Measurements from ENCODE around the gene PGAM2. TPM values are rescaled to one million over a fixed set of nuclear protein-coding genes. Genes with fewer than 3 reads are reported as not detected.

The PGAM2 gene
- total RNA-seq, 1 experiment from 2014 or later: 8.7 TPM

DNA sequence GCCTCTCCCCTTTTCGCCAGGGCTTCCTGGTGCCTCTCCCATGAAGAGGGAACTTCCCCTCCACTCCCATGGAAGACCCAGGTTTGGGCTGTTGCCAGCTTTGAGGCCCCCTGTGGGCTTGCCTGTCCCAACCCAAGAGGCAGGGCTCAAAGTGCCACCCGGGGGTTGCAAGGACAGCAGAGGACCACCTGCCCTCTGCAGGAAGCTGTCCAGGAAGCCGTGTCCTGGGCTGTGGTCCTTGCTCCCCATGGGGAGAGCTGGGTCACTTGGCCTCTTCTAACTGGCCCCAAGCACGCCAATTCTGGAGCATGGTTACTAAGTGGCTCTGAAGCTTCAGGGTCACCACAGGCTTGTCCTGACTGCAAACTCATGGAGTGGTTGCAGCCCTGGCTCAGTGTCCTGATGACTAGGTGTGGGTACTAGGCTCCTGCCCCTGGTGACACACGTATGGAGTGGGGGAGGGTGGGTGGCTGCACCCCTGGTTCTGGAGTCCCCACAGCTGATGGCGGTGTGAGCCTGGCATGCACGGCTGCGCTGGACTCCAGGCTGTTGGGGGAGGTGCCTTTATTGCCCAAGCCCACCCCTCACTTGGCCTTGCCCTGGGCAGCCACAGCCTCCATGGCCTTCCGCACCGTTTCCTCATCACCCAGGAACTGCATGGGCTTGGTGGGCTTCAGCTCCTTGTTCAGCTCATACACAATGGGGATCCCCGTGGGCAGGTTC is 3.0 kb downstream of the PGAM2 start:
- TF ChIP-seq, protein P1, sequence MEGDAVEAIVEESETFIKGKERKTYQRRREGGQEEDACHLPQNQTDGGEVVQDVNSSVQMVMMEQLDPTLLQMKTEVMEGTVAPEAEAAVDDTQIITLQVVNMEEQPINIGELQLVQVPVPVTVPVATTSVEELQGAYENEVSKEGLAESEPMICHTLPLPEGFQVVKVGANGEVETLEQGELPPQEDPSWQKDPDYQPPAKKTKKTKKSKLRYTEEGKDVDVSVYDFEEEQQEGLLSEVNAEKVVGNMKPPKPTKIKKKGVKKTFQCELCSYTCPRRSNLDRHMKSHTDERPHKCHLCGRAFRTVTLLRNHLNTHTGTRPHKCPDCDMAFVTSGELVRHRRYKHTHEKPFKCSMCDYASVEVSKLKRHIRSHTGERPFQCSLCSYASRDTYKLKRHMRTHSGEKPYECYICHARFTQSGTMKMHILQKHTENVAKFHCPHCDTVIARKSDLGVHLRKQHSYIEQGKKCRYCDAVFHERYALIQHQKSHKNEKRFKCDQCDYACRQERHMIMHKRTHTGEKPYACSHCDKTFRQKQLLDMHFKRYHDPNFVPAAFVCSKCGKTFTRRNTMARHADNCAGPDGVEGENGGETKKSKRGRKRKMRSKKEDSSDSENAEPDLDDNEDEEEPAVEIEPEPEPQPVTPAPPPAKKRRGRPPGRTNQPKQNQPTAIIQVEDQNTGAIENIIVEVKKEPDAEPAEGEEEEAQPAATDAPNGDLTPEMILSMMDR (conservative IDR thresholded peaks at IDR 0.05): no peak
- no peaks in the 10 kb centered on the region for H3K79me2 ChIP-seq (ENCODE audit: insufficient read depth, low read length)
- no peak overlapping the region for H4K91ac ChIP-seq (ENCODE audit: insufficient read length, low read depth, low read length)
- H3K9me3 Mint-ChIP-seq: no peaks in the 10 kb centered on the region; a peak in 2 of 5 replicates
- H3K4me1 ChIP-seq (ENCODE audit: insufficient read depth, low read length): peaks cover 10% of the 10 kb centered on the region; the same call in 1 of the 2 replicates
- no peak overlapping the region for H3K27ac Mint-ChIP-seq
- peaks cover 13% of the 10 kb centered on the region for H3K27me3 Mint-ChIP-seq (ENCODE audit: low read depth)
- H3K27ac ChIP-seq (ENCODE audit: insufficient read length, low read depth, low read length): no peak overlapping the region
- no peak overlapping the region for H3K4me3 Mint-ChIP-seq
- H3K56ac ChIP-seq (ENCODE audit: insufficient read length, low read depth, low read length): no peak overlapping the region
- H3T11ph ChIP-seq (ENCODE audit: low read length): no peak overlapping the region
- H3K4ac ChIP-seq (ENCODE audit: low read depth, low read length): no peak overlapping the region
- H3K4me1 Mint-ChIP-seq: peaks cover 33 to 36% of the 10 kb centered on the region in 2 experiments
- H4K5ac ChIP-seq (ENCODE audit: insufficient read length, low read depth, low read length): no peak overlapping the region
- H2BK120ac ChIP-seq (ENCODE audit: low read depth, low read length, poor library complexity, severe bottlenecking): no peak overlapping the region
- no peak overlapping the region for H2BK15ac ChIP-seq (ENCODE audit: low read depth, low read length)
- peaks cover 14 to 42% (median 25%) of the 10 kb centered on the region in 3 experiments; a peak in 6 of 7 replicates for H3K36me3 Mint-ChIP-seq (ENCODE audit: insufficient read depth in 1 of 3, low read depth in 3 of 3)
- H2BK20ac ChIP-seq (ENCODE audit: low read depth, low read length, poor library complexity, severe bottlenecking): no peak overlapping the region
- no peaks in the 10 kb centered on the region for H3K27me3 ChIP-seq (ENCODE audit: insufficient read depth, low read length)
- no peak for DNase-seq
- no peaks in the 10 kb centered on the region for H3K23me2 ChIP-seq (ENCODE audit: insufficient read length, low read depth, low read length, poor library complexity, severe bottlenecking)
- H2BK5ac ChIP-seq (ENCODE audit: insufficient read length, low read length): no peak overlapping the region
- no peak overlapping the region for H3K18ac ChIP-seq (ENCODE audit: insufficient read length, low read depth, low read length)
- H4K8ac ChIP-seq (replicated peaks; ENCODE audit: insufficient read length, low read depth, low read length): no peak overlapping the region
- no peaks in the 10 kb centered on the region for H4K20me1 ChIP-seq (ENCODE audit: control insufficient read depth, insufficient read depth, insufficient read length)
- no peak overlapping the region for H3K9ac ChIP-seq (ENCODE audit: extremely low read depth, insufficient read length, low read length)
- no peak overlapping the region for H3K14ac ChIP-seq (ENCODE audit: insufficient read depth, low read length)
- no peak overlapping the region for H2BK12ac ChIP-seq (ENCODE audit: insufficient read length, low read depth, low read length)
- H2AK5ac ChIP-seq (ENCODE audit: insufficient read length, low read length): no peak overlapping the region
- no peak overlapping the region for H3K4me2 ChIP-seq (ENCODE audit: insufficient read depth, insufficient read length, low read length)
- H3K9me3 ChIP-seq (ENCODE audit: control insufficient read depth, low read depth, low read length): no peaks in the 10 kb centered on the region
- no peak overlapping the region for H3K23ac ChIP-seq (ENCODE audit: insufficient read length, low read depth, low read length)
- no peaks in the 10 kb centered on the region for H3K79me1 ChIP-seq (ENCODE audit: insufficient read depth, low read depth, low read length, poor library complexity, severe bottlenecking)
- H2AFZ ChIP-seq (ENCODE audit: low read length): no peak overlapping the region
- no CpG with 5 or more reads among the region's 11 CpGs for WGBS (ENCODE audit: extremely low coverage, insufficient read length, low lambda C conversion rate)

All from H9 (cell line).